Measurements from ENCODE around the gene GOLGA8A.
A peak's percentile ranks its signal among the peaks of the same experiment; 100 is the strongest.
"Not testable (repeated sequence)": the region's sequence is repeated elsewhere in the genome, so short reads cannot be mapped to it uniquely, and the experiment has no call there.

GOLGA8A gene, protein sequence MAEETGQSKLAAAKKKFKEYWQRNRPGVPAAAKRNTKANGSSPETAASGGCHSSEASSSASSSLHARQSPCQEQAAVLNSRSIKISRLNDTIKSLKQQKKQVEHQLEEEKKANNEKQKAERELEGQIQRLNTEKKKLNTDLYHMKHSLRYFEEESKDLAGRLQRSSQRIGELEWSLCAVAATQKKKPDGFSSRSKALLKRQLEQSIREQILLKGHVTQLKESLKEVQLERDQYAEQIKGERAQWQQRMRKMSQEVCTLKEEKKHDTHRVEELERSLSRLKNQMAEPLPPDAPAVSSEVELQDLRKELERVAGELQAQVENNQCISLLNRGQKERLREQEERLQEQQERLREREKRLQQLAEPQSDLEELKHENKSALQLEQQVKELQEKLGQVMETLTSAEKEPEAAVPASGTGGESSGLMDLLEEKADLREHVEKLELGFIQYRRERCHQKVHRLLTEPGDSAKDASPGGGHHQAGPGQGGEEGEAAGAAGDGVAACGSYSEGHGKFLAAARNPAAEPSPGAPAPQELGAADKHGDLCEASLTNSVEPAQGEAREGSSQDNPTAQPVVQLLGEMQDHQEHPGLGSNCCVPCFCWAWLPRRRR

DNA sequence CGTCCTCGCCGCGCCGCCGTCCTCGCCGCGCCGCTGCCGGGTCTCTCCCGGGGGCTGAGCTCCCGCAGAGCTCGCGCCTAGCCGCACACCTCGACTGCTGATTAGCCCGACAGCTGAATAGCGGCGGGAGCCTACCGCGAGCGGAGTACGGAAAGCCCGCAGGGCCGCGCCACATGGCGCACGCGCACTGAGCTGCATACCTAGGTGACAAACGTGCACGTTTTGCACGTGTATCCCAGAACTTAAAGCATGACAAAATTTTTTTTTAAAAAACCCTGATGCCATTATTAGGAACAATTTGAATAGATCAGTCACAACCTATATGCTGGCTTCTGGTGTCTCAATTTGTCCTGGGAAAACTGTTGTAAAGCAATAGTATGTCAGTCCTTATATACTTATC, at the start of gene GOLGA8A:
Gene GOLGA8A (minus strand): TSS at position 122 of the 400 bp plus-strand sequence. CDS start 48,117 bp downstream, outside the sequence.
- peak; percentile 92 for DNase-seq

DNA sequence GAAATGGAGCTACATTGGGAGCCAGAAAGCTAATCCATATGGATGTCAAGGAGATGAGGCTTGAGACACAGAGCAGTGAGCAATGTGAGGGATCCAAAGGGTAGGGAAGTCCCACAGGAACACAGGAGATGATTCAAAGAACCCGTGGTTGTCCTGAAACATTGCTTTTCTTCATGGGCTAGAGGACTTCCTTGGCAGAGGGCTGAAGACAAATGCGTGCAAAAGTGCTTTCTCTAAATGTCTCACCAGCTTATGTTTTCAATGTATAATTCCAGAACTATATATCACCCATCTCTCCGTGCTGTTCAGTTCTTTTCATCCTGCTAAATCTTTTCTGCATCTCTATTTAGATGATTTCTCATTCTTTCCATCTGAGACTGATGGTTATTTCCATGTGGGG, 46.0 kb upstream of the GOLGA8A start:
- DNase-seq, result no peak

DNA sequence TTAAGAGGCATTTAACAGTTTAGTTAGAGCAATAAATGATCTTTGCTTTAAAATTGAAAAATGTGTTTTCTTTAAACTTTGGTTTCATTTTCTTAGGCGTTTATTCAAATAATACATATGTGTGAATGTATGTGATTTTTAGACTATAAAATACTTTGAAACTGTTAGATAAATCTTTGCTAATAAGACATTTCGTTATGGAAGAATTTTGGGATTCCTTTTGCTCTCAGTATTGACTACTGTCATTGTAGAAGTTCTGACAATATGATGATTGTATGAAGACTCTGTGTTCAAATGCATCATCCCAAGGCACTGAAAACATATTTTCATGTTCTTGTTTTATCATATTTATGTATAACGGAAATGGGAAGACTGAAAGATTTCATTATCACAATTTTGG, 43.8 kb upstream of the GOLGA8A start:
- no peak for DNase-seq

DNA sequence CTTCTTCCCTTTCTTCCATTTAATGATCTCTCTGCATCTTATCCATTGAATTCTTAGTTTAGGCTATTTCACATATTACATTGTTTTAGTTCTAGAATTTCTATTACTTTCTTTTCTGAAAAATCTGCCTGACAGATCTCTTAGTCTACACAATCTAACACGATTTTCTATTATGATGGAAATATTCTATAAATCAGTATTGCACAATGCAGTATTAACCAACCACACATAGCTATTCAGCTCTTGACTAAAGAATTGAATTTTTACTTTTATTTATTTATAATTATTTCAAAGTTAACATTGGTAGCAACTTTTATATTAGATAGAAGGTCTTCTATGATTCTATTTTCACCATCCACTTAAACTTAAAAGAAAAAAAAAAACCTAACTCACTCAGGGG, 36.2 kb upstream of the GOLGA8A start:
- DNase-seq, result no peak

DNA sequence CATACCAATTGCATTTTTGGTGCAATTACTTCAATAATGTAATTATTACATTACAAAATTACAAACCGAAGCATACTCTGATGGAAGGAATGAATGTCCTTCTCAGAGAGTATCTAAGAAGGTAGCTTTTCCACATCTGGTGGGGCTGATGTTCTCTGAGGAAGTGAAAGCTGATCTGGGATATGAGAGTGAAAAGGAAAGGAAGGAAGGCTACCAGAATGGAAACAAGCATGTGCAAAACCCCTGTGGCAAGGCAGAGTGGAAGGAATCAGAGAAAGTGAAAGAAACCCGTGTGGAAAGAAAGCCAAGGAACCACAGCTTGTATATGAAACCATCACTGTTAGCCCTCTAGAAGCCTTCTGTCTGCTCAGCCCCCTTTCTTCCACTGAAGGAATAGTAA, 35.3 kb upstream of the GOLGA8A start:
- no peak for DNase-seq

DNA sequence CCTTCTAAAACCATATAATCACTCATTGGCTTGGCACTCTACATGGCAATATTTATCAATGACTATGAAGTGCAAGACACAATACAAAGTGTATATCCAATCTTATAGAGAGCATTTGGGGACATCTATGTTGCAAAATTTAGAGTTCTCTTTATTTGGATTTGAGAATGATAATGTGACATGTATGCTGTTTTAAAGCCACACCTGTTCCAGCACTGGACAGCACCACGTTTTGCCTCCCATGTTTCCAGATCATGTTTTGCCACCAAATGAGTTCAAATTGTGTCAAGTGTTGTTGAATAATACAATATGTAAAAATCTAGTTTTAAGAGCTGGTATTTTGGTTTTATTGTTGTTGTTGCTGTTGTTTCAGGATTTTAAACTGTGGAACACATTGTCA, 33.3 kb upstream of the GOLGA8A start:
- DNase-seq, result no peak

DNA sequence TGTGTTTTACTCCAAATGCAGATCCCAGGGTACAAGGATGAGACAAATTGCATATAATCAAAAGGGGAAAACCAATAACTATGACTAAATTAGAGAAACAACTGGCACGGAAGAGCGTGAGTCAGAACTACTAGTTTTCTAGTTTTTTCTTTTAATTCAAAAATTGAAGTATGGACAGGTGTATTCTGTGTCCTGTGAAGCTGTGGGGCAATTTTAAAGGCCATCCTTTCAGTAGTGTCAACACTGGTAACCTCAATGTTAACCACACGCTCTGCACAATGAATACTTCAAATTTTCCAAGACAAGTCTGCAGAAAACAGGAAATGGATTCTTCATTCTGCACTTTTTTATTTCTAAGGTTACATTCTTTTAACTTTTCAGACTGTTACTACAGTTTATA, 32.5 kb upstream of the GOLGA8A start:
- no peak for DNase-seq

DNA sequence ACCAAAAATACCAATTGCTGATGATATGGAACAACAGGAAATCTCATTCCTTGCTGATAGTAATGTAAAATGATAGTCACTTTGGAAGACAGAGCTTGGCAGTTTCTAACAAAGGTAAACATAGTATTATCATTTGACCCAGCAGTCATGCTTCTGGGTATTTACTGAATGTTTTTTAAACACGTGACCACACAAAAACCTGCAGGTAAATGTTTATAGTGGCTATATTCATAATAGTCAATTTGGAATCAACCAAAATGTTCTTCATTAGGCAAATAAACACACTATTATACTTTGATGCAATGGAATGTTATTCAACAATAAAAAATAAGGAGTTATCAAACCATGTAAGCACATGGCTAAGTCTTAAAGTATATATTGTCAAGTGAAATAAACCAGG, 24.1 kb upstream of the GOLGA8A start:
- DNase-seq, result no peak

DNA sequence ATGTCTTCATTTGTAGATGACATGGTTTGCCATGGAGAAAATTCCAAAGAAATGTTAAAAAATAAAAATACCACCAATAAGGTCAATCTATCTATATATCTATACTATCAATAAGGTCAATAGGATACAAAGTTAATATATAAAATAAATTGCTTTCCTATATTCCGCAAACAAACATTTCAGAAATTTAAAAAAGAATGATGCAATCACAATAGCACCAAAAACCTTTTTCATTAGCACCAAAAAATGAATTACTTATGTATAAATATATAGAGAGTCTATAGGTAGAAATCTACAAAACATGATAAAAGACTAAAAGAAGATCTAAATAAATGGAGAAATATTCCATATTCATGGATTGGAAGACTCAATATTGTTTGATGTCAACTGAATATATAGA, 22.8 kb upstream of the GOLGA8A start:
- DNase-seq, result no peak

DNA sequence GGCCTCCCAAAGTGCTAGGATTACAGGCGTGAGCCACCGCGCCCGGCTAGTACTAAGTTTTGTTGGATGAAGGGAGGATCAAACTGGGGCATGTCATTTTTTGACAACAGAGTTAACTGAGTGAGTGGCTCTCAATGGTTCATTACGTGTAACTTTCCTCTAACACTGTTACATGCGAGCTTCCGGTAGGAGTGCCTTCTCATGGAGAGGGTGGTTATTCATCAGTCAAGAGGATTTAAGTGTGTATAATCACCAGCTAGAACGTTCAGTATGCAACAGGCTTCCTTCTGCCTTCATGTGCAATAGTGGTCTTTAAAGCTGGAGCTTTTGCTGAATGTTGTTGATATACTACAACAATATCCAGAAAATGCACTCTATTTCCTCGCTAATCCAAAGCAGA, 19.1 kb upstream of the GOLGA8A start:
- DNase-seq, result no peak

DNA sequence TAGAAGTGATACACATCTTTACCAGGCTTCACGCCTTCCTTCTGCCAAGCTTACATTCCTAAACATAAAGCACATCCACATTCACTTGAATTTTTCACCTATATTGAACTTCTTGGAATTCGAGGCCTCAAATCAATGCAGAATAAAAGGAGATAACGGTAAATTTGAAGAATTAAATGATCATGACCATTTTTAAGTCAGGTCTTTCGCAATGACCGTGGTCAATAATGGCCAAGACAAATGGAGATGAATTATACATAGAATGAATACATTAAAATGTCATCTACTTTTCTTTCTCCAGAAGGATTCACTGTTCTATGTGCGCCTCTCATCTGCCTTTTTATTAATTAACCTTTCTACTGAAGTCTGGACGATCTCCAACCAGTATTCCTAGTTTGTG, 5.3 kb upstream of the GOLGA8A start:
- no peak for DNase-seq

DNA sequence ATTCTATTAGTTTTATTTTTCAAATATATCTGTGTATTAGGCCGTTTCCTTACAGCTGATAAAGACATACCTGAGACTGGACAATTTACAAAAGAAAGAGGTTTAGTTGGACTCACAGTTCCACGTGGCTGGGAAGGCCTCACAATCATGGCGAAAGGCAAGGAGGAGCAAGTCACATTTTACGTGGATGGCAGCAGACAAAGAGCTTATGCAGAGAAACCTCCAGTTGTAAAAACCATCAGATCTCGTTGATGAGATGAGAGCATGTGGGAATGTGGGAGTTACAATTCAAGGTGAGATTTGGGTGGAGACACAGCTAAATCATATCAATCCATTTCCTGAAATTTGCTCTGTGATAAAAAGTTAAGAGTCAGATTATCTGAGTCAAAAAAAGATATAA, 2.3 kb upstream of the GOLGA8A start:
- DNase-seq, result no peak

DNA sequence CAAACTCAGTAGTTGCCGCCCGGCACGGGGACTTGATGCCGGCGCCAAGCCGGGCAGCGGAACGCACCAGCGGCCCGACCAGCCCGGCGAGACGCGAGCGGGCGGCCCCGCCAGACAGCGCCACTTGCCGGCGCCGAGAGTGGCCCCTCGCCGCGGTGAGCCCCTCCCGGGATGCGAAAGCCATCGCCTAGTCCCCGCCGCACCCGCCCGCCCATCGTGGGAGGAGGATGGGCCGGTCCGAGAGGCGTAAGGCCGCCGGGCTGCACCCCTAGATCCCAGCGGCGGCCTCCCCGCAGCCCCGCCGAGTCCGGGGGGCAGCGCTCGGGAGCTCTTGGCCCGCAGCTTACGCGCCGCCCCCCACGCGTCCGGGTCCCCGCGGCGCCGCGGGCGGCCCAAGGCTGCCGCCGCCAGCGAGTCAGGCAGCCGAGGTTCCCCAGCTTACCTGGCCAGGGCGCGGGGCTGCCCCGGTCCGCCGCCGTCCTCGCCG, 609 bp downstream of the GOLGA8A start:
- DNase-seq, result peak; percentile 67

DNA sequence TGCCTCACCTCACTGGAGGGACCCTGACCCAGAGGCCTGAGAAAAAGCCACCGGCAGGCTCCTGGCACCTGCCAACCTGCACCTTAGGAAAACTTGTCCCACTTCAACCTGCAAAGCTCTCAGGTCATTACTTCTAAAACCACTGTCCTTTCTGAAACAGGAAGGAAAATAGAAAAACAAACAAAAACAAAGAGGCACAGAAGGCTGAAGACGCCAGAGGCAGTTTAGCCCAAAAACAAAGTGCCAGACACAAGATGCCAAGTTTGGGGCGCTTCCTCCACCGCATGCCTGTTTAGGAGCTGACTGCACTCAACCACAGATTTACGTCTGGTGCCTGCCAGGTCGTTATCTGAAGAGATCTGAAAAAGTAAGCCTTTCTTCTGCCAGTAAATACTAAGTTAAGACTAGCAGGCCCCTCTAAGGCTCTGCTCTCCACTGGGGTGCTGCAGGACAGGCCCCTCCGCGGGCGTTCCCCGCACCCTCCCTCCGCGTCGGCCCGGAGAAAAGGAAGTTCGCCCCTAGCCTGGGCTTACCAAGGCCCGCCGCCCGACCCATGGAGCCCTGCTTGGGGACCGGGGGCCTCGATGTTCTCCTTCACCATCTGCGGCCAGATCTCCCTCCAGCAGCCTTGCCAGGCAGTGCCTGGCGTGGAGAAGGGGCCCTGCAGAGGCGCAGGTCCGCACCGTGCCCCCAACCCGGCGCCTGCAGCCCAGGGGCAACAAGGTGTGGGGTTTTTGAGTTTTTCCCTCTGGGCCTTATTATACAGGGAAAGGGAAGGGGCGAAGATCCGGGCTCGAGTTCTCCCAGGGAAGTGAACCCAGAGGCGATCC, 1.3 kb downstream of the GOLGA8A start:
- peak; percentile 44 for DNase-seq

DNA sequence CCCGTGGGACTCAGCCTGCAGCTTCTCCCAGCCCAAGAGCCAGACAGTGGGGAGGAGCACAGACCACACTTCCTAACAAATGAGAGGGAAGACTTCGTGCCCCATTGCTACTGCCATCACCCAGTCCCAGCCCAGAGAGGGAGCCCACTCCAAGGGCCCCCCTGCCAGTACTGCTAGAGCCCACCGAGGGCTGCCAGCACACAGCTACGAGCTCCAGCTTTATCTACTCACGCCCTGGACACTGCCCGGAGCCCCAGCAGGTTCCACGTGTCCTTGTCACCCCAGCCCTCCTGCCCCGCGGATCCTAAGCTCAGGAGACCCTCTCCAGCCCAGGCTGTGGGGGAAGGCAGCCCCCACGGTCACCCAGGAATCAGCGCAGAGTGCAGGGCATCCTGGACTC, 1.9 kb downstream of the GOLGA8A start:
- no peak for DNase-seq

DNA sequence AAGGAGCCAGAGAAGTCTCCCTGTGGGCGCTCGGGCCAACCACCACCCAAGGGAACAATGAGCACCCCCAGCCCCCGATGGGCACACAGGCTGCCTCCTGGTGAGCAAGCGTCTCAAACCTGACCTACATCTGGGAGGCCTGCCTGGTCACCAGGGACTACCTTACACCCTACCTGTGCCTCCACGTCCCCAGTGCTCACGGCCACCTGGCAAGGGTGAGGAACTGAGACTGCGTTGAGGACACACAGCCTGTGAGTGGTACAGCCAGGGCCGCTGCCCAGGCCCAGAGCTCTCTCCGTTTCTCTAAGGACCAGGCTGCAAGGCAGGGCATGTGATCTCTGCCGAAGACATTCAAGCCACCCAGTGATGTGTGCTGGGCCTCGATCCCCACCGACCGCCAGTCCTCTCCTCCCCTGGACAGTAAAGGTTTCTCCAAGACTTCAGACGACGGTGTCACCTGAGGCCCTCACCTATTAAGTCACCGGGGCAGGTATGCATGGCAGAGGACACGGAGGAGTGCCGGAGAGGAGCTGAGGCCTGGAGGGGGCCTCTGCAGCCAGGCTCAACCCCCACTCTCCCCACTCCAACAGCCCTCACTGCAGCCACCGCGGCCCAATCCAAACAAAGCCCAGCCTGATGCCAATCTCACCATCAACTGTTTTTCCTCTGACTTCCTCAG, 2.8 kb downstream of the GOLGA8A start:
- no peak for DNase-seq

DNA sequence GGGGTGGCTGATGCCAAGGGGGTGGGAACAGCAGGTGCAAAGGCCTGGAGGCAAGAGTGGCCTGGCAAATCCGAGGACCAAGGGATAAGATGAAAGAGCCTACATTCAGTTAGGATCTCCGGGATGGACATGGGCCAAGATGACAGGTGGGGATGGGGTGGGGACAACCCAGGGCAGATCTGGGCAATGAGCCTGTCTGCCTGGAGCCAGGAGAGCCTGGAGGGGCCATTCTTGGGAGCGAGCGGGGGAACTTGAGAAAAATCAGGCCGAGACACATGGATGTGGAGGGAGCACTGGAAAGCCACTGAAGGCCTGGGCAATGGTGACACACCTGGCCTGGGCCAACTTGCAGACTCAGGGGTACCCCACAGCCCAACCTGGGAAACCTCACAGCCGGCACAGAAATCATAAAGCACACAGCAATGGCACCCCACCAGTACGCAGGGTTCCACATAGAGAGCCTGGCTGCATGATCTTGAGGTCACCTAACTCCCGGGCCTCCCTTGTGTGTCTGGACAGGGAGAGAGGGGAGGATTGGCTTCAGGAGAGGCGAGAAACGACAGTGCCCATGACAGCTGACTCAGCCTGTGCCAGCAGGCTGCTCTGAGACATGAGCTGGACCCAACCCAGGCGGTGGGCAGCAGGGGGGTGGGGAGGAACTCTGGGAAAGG, 3.5 kb downstream of the GOLGA8A start:
- not testable (repeated sequence) for DNase-seq

DNA sequence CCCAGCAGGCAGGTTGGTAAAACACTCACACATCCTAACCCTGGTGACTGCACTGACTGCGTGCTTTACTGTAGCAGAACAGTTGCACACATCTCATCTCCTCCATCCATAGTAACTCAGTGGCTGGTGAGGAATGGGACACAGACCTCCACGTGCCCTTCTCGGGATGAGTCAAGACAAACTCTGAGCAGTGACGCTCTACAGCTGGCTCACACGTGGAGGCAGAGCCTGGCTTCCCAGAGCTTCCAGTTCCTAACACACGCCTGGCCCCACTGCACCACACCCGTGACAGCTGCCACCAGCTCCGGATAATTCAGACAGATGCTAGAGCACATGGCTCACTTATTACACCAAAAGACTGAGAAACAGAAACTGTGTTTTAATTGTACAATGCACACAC, 7.0 kb downstream of the GOLGA8A start:
- DNase-seq, result not testable (repeated sequence)

DNA sequence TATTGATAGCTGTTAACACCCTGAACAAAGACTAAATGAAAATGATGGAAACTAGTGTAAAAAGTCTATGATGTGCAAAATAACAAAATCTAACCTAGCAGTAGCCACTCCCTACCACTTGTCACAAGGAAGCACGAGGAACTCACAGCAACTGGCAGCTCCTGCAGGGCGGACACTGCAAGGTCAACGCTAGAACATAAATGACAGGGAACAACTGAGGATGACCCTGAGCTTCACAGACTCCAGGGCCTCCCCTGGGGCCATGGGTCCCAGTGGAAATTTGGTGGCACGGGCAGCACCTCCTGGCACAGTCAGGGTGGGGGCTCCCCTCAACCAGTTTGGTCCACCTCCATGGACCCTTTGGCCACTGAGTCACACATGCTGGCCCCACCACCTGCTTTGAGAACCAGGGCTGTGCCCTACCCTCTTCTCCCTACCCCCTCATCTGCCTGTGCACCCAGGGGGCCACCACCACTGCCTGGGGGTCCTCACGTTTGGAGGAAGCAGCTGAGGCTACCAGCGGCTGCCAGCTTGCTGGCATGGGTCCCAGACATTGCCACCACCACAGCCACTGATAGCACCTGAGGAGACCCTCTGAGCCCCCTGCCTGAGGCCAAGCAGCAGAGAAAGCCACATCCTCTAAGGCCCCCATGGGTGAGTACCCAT, 14.1 kb downstream of the GOLGA8A start:
- DNase-seq, result not testable (repeated sequence)

DNA sequence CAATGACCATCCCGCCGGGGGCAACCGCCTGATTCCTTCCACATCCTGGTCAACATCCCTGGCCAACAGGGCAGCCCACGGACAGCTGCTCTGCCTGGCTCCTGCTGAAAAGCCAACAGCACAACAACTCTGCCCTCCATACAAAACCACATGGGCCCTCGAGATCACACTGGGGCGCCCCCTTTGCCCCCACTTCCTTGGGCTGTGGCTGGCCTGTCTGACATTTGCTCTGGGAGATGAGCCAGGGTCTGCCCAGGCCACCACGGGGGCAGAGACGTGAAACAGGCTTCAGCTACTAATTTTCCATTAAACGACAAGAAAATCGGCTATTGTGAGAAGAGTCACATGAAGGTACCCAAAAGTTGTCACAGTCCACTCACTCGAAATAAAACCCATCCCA, 16.7 kb downstream of the GOLGA8A start:
- DNase-seq, result not testable (repeated sequence)

DNA sequence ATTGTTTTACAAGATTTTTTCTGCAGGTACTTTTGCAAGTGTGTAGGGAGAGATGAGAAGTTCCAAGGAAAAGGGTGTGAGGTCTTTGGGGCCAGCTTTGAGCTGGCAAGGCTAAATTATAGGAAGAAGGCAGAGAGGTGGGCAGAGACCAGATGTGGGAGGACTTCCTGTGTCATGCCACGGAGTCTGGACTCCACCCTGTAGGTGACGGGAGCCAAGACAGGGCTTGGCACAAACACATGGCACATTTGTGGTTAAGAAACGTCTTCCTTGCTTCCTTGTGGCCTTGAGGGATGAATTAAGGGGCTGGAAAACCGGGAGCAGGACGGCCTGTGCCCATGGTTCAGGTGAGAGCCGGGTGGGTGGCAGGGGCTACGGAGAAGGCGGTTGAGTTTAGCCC, 19.2 kb downstream of the GOLGA8A start:
- peak; percentile 2 for DNase-seq

DNA sequence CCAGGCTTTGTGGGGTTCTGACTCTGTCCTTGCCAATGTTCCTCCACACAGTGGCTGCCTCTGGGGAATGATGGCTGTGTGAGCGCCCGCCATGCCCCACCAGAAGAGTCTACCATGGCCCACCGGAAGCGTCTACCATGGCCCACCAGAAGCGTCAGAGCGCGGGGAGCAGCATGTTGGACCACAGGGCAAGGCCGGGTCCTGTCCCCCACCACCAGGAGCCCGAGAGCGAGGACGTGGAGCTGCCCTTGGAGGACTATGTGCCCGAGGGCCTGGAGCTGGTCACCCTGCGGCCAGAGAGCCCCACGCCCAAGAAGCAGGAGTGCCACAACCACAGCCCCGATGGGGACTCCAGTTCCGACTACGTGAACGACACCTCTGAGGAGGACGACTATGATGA, 28.1 kb downstream of the GOLGA8A start:
- DNase-seq, result not testable (repeated sequence)
